Activated CD4-positive, alpha-beta T cell treated with anti-CD3 and anti-CD28 coated beads for 4 hours (primary cell): ENCODE results near the gene FCRLB.
"Not testable (repeated sequence)": the region's sequence is repeated elsewhere in the genome, so short reads cannot be mapped to it uniquely, and the experiment has no call there.

Source experiments
- DNase-seq, 2 donors: peaks; one replicate each; pipeline ENCODE4 v3.0.0-alpha.2; 2020

The FCRLB gene

GRCh38 chr1:161720422-161720821 is 922 bp upstream of the FCRLB start:
- DNase-seq = no peak

GRCh38 chr1:161721738-161722343 is 497 bp downstream of the FCRLB start:
- DNase-seq = no peak

GRCh38 chr1:161722406-161722805 is 1.1 kb downstream of the FCRLB start:
- DNase-seq = no peak

- no peak for DNase-seq
These were observed 2.3 kb downstream of the FCRLB start for GRCh38 chr1:161723459-161724141.

GRCh38 chr1:161725258-161725907 is 4.0 kb downstream of the FCRLB start:
- not testable (repeated sequence) for DNase-seq

GRCh38 chr1:161725908-161726472 is 4.6 kb downstream of the FCRLB start:
- peak; percentile 24 to 29 for DNase-seq

GRCh38 chr1:161726473-161727255 is 5.3 kb downstream of the FCRLB start:
- DNase-seq = peak; percentile 64 to 69

- peak; percentile 26 to 30 for DNase-seq
These were observed 6.0 kb downstream of the FCRLB start for GRCh38 chr1:161727256-161727924.

- no peak for DNase-seq
These were observed 7.3 kb downstream of the FCRLB start for GRCh38 chr1:161728376-161729226.

GRCh38 chr1:161730050-161730564 is 8.8 kb downstream of the FCRLB start:
- peak; percentile 46 to 52 for DNase-seq

GRCh38 chr1:161731241-161731640 is 9.9 kb downstream of the FCRLB start:
- DNase-seq = no peak

GRCh38 chr1:161731981-161732718 is 10.8 kb downstream of the FCRLB start:
- DNase-seq = no peak

- no peak for DNase-seq
These were observed 12.2 kb downstream of the FCRLB start for GRCh38 chr1:161733526-161733925.

GRCh38 chr1:161735837-161736236 is 14.5 kb downstream of the FCRLB start:
- DNase-seq = no peak

GRCh38 chr1:161736335-161736969 is 15.1 kb downstream of the FCRLB start:
- no peak for DNase-seq

- no peak for DNase-seq
These were observed 16.3 kb downstream of the FCRLB start for GRCh38 chr1:161737625-161738024.

GRCh38 chr1:161738627-161739287 is 17.4 kb downstream of the FCRLB start:
- peak; percentile 16 to 42 for DNase-seq

- DNase-seq = no peak
These were observed 18.7 kb downstream of the FCRLB start for GRCh38 chr1:161739865-161740566.

- no peak for DNase-seq
These were observed 19.6 kb downstream of the FCRLB start for GRCh38 chr1:161740921-161741320.
